Keratinocyte (primary cell): ENCODE measurements around the gene NR1H3. TPM values are rescaled to one million over a fixed set of nuclear protein-coding genes. Genes with fewer than 3 reads are reported as not detected.

Source experiments
- DNase-seq: peaks from one replicate; pipeline ENCODE4 v3.0.0-alpha.2; 2011; ENCODE audit warnings: low read depth, missing footprints, low spot score
- FAIRE-seq: peaks from 2 replicates; lab custom pipeline; 2011; peaks lifted over from hg19 to GRCh38; lab: Jason Lieb, UNC
- H2AFZ ChIP-seq: 2 replicates; pipeline ENCODE4 v1.6.0; 2012; ENCODE audit warnings: low read length, control low read depth, inconsistent platforms; ENCODE audit not compliant: control insufficient read depth
- H3K27ac ChIP-seq: 2 replicates; pipeline ENCODE4 v1.5.1; 2011; ENCODE audit warnings: low read length; ENCODE audit not compliant: control insufficient read depth, insufficient read depth
- H3K27me3 ChIP-seq: 3 replicates; pipeline ENCODE4 v1.6.0; 2011; ENCODE audit warnings: low read length; ENCODE audit not compliant: control insufficient read depth, insufficient read depth; ENCODE audit errors: extremely low read depth
- H3K36me3 ChIP-seq, 2 experiments: 2 replicates in 1 of 2; 3 replicates in 1 of 2; pipeline ENCODE4 v1.5.1; 2011; ENCODE audit warnings: low read length in 2 of 2, mild to moderate bottlenecking in 1 of 2; ENCODE audit not compliant: control insufficient read depth in 2 of 2, insufficient read depth in 2 of 2; ENCODE audit errors: extremely low read depth in 1 of 2
- H3K4me1 ChIP-seq: 3 replicates; pipeline ENCODE4 v1.5.1; 2011; ENCODE audit warnings: low read length; ENCODE audit not compliant: control insufficient read depth, insufficient read depth; ENCODE audit errors: extremely low read depth
- H3K4me2 ChIP-seq: 3 replicates; pipeline ENCODE4 v1.6.0; 2011; ENCODE audit warnings: low read depth, low read length; ENCODE audit not compliant: control insufficient read depth, insufficient read depth; ENCODE audit errors: extremely low read depth
- H3K4me3 ChIP-seq, 3 experiments: fragments of 200-600 bp in 1 of 3; sonication (generic) in 1 of 3; 2 replicates in 2 of 3; 3 replicates in 1 of 3; pipeline ENCODE4 v1.5.1; 2011 to 2016; ENCODE audit warnings: low read length in 3 of 3, mild to moderate bottlenecking in 3 of 3, control low read depth in 2 of 3, inconsistent platforms in 1 of 3, low read depth in 1 of 3, mixed read lengths in 1 of 3, mixed run types in 1 of 3, moderate library complexity in 1 of 3; ENCODE audit not compliant: control insufficient read depth in 2 of 3, insufficient read depth in 2 of 3; ENCODE audit errors: extremely low read depth in 1 of 3
- H3K79me2 ChIP-seq: 2 replicates; pipeline ENCODE4 v1.6.0; 2012; ENCODE audit warnings: low read length; ENCODE audit not compliant: control insufficient read depth, insufficient read depth
- H3K9ac ChIP-seq: 3 replicates; pipeline ENCODE4 v1.6.0; 2011; ENCODE audit warnings: low read length; ENCODE audit not compliant: control insufficient read depth, insufficient read depth; ENCODE audit errors: extremely low read depth
- H3K9me1 ChIP-seq: 3 replicates; pipeline ENCODE4 v1.6.0; 2011; ENCODE audit warnings: low read length; ENCODE audit not compliant: control insufficient read depth, insufficient read depth; ENCODE audit errors: extremely low read depth
- H3K9me3 ChIP-seq: 2 replicates; pipeline ENCODE4 v1.5.1; 2012; ENCODE audit warnings: low read depth, low read length; ENCODE audit not compliant: control insufficient read depth
- H4K20me1 ChIP-seq: 3 replicates; pipeline ENCODE4 v1.6.0; 2011; ENCODE audit warnings: low read length; ENCODE audit not compliant: control insufficient read depth, insufficient read depth; ENCODE audit errors: extremely low read depth
- EZH2 ChIP-seq: IDR thresholded peaks from one replicate; pipeline ENCODE4 v1.6.1; 2012; ENCODE audit warnings: inconsistent platforms, mild to moderate bottlenecking, low read length, moderate library complexity
- dilution Hi-C: fragments of 300-500 bp; cut with MboI; formaldehyde crosslinking; loops from one replicate; pipeline ENCODE4 v1.7.0; 2020; ENCODE audit warnings: low sequenced_read_pairs; ENCODE audit not compliant: extremely low pct_ligation_motif_present
- polyA plus RNA-seq, 5 experiments: library from polyadenylated mRNA; depleted of rRNA in 3 of 5; stranded (reverse) in 3 of 5; stranded (forward) in 1 of 5; unstranded in 1 of 5; fragments of >200 nt; gene quantifications; 1 replicate in 1 of 5; 2 replicates in 3 of 5; 3 replicates in 1 of 5; pipeline versions ENCODE4 v1.2.1 to v1.2.3, GENCODE V29; 2011 to 2012; ENCODE audit warnings: missing spikeins in 2 of 5, low read depth in 1 of 5, low replicate concordance in 1 of 5
- TF ChIP-seq, protein P1 (sequence below), 3 experiments: IDR thresholded peaks in 1 of 3; conservative IDR thresholded peaks in 1 of 3; optimal IDR thresholded peaks in 1 of 3; 2 replicates in 2 of 3; 3 replicates in 1 of 3; pipeline versions ENCODE3 to v1.5.1; 2011; ENCODE audit warnings: low read length in 3 of 3, mild to moderate bottlenecking in 3 of 3, moderate library complexity in 2 of 3, control low read depth in 1 of 3, inconsistent platforms in 1 of 3; ENCODE audit not compliant: insufficient read depth in 2 of 3; ENCODE audit errors: extremely low read depth in 1 of 3

The NR1H3 gene
- polyA plus RNA-seq, 1 donor (not counting 4 experiments of a cell fraction or from before 2014, with no cell fraction given), result 9.1 TPM

DNA sequence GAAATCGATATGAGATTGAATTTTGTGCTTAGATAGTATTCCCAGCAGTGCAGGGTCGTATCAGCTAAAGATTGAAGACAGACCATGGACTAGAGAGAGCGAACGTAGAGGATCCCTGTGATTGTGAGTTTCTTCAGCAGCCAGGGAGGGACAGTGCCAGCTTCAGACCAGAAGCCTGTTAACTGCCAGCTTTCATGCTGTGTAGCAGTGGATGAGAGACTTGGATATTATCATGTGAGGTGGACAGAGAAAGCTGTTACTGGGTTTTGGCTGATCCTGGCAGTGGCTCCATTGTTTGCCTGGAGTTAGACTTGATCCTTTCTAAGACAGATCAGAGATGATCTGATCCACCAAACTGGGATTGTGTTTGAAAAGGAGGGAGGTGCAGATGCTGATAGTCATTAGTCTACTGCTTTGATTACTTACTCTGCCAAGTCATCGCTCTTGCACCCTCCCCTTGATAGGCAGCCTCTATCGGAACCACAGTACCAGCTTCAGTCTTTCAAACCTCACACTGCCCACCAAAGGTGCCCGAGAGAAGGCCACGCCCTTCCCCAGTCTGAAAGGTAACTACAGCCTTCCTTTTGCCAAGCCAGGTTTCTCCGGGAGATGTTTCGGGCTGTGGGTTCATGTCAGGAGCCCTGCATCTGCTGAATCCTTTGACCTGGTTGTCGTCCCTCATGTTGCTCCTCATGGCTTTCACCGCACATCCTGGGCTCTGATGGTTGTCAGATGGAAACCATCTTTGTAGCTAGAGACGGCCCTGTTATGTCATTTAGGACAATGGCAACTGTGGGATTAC lies 28.4 kb downstream of the NR1H3 start:
- dilution Hi-C loops, result no loop called here
- H3K36me3 ChIP-seq, result peaks cover 41 to 43% of the 10 kb centered on the region in 2 experiments
- FAIRE-seq, result no peak

DNA sequence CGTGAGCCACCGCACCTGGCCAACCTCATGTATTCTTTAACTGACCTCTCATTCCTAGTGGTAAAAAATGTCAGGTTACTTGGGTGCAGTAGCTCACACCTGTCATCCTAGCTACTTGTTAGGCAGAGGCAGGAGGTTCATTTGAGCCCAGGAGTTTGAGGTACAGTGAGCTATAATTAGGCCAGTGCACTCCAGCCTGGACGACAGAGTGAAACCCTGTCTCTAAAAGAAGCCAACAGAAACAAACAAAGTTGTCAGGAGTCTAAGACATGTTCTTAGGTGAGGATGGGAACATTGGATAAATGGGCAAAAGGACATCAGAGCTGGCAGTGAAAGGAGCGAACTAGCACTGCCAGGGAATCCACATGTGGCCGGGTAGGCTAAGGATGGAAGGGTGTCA lies 30.3 kb downstream of the NR1H3 start:
- dilution Hi-C loops, result no loop called here
- Histone ChIP-seq H3K9ac (no peak overlapping the region), H4K20me1 (no peaks in the 10 kb centered on the region), H2AFZ (no peak overlapping the region), H3K27ac (no peak overlapping the region), H3K4me3 (no peak overlapping the region), H3K4me2 (no peak overlapping the region), H3K27me3 (no peaks in the 10 kb centered on the region), H3K79me2 (no peaks in the 10 kb centered on the region), H3K4me1 (no peaks in the 10 kb centered on the region), H3K9me3 (no peaks in the 10 kb centered on the region), H3K9me1 (no peaks in the 10 kb centered on the region), H3K36me3 (peaks cover 34 to 39% of the 10 kb centered on the region in 2 experiments)
- FAIRE-seq, result no peak
- TF ChIP-seq EZH2, result no peak
- TF ChIP-seq, protein P1, sequence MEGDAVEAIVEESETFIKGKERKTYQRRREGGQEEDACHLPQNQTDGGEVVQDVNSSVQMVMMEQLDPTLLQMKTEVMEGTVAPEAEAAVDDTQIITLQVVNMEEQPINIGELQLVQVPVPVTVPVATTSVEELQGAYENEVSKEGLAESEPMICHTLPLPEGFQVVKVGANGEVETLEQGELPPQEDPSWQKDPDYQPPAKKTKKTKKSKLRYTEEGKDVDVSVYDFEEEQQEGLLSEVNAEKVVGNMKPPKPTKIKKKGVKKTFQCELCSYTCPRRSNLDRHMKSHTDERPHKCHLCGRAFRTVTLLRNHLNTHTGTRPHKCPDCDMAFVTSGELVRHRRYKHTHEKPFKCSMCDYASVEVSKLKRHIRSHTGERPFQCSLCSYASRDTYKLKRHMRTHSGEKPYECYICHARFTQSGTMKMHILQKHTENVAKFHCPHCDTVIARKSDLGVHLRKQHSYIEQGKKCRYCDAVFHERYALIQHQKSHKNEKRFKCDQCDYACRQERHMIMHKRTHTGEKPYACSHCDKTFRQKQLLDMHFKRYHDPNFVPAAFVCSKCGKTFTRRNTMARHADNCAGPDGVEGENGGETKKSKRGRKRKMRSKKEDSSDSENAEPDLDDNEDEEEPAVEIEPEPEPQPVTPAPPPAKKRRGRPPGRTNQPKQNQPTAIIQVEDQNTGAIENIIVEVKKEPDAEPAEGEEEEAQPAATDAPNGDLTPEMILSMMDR (optimal IDR thresholded peaks at IDR 0.05 in 1 of 3, IDR thresholded peaks at IDR 0.05 in 1 of 3, conservative IDR thresholded peaks at IDR 0.05 in 1 of 3; ENCODE audit: extremely low read depth in 1 of 3, insufficient read depth in 2 of 3, low read length in 3 of 3), result no peak
- no peak for DNase-seq

More for the DNA sequence above, 28.4 kb downstream of the NR1H3 start:
- H3K27ac ChIP-seq, result no peak overlapping the region
- H3K27me3 ChIP-seq, result no peaks in the 10 kb centered on the region
- no peak overlapping the region for H3K4me3 ChIP-seq
- no peaks in the 10 kb centered on the region for H3K9me3 ChIP-seq
- no peaks in the 10 kb centered on the region for H3K9me1 ChIP-seq
- H4K20me1 ChIP-seq, result no peaks in the 10 kb centered on the region
- no peak overlapping the region for H3K4me2 ChIP-seq
- no peak overlapping the region for H3K9ac ChIP-seq
- TF ChIP-seq EZH2, result no peak
- TF ChIP-seq, protein P1 (optimal IDR thresholded peaks at IDR 0.05 in 1 of 3, IDR thresholded peaks at IDR 0.05 in 1 of 3, conservative IDR thresholded peaks at IDR 0.05 in 1 of 3; ENCODE audit: extremely low read depth in 1 of 3, insufficient read depth in 2 of 3, low read length in 3 of 3), result no peak
- H3K79me2 ChIP-seq, result no peaks in the 10 kb centered on the region
- H2AFZ ChIP-seq, result no peak overlapping the region
- DNase-seq, result no peak
- H3K4me1 ChIP-seq, result no peaks in the 10 kb centered on the region
